C4-2B (cell line): ENCODE data around the gene FEN1.

Experiments
- H3K27ac ChIP-seq: fragments of 450-650 bp; 2 replicates; pipeline ENCODE4 v1.5.1; 2017
- CTCF ChIP-seq: fragments of 450-650 bp; conservative IDR thresholded peaks from 2 replicates; pipeline ENCODE4 v1.5.1; 2017; ENCODE audit warnings: mild to moderate bottlenecking
- ZFX ChIP-seq: fragments of 450-650 bp; IDR thresholded peaks from 2 replicates; pipeline ENCODE4 v1.6.1; 2017

FEN1 gene

GRCh38 chr11:61800331-61801281, 7.9 kb downstream of the FEN1 start:
- TF ChIP-seq ZFX: no peak
- TF ChIP-seq CTCF: no peak
- no peak overlapping the region for H3K27ac ChIP-seq

- no peak for TF ChIP-seq ZFX
- no peak for TF ChIP-seq CTCF
- H3K27ac ChIP-seq: no peak overlapping the region
These were observed 9.9 kb downstream of the FEN1 start for GRCh38 chr11:61802605-61803004.

GRCh38 chr11:61803889-61804647, 11.4 kb downstream of the FEN1 start:
- no peak overlapping the region for H3K27ac ChIP-seq
- no peak for TF ChIP-seq ZFX
- no peak for TF ChIP-seq CTCF

GRCh38 chr11:61805146-61805545, 12.4 kb downstream of the FEN1 start:
- TF ChIP-seq CTCF (no peak), ZFX (no peak)
- H3K27ac ChIP-seq: no peak overlapping the region

GRCh38 chr11:61806785-61807184, 14.1 kb downstream of the FEN1 start:
- H3K27ac ChIP-seq: no peak overlapping the region
- no peak for TF ChIP-seq CTCF
- no peak; the same call in 1 of the 2 replicates for TF ChIP-seq ZFX

GRCh38 chr11:61810671-61811175, 18.0 kb downstream of the FEN1 start:
- TF ChIP-seq CTCF (no peak), ZFX (no peak)
- H3K27ac ChIP-seq: no peak overlapping the region

- H3K27ac ChIP-seq: no peak overlapping the region
- TF ChIP-seq ZFX (no peak), CTCF (no peak)
These were observed 19.1 kb downstream of the FEN1 start for GRCh38 chr11:61811831-61812230.
